ENCODE data around the gene SPATA33. TPM values are rescaled to one million over a fixed set of nuclear protein-coding genes. Genes with fewer than 3 reads are reported as not detected.

The SPATA33 gene
- 12.0 to 12.8 TPM (median 12.2 TPM) in 3 replicates for total RNA-seq (2021)
- percentile 66 among the genes with signal in this experiment for Bru-seq, nascent RNA
- long read RNA-seq, experiment 1, transcript SPATA33-209 (3 exons, 1,490 nt) = major isoform, 7 of 27 reads
- long read RNA-seq, experiment 1, transcript SPATA33-201 (3 exons, 2,190 nt) = minor isoform, 5 of 27 reads
- long read RNA-seq, experiment 1, partial matches to known transcripts = 0 of 27 reads
- long read RNA-seq, experiment 1, other reads (novel, unspliced or antisense) = 10 of 27 reads
- long read RNA-seq, experiment 2, transcript SPATA33-204 (2 exons, 2,368 nt) = major isoform, 6 of 15 reads
- long read RNA-seq, experiment 2, partial matches to known transcripts = 1 of 15 reads
- long read RNA-seq, experiment 2, other reads (novel, unspliced or antisense) = 1 of 15 reads
- long read RNA-seq, experiment 3, transcript SPATA33-209 (3 exons, 1,490 nt) = major isoform, 5 of 25 reads
- long read RNA-seq, experiment 3, partial matches to known transcripts = 0 of 25 reads
- long read RNA-seq, experiment 3, other reads (novel, unspliced or antisense) = 12 of 25 reads

- Mint-ChIP-seq H3K27me3 (ENCODE audit: low read depth) (no peaks in the 10 kb centered on the region), H3K9me3 (peaks cover 12% of the 10 kb centered on the region), H3K4me1 (peaks cover 6% of the 10 kb centered on the region), H3K4me3 (peak within 1 kb of the TSS; percentile 86), H3K27ac (peak within 1 kb of the TSS; percentile 32; the same call in 1 of the 2 replicates), H3K36me3 (peaks cover 37% of the 10 kb centered on the region)
- DNase-seq (ENCODE audit: low spot score) = peak; percentile 89
- POLR2A ChIA-PET = interaction anchor here (1.0 kb wide), 2 partner anchors 42 to 52 kb away, joined by 3 read pairs; no protein-coding TSS in a partner anchor
- ATAC-seq = peak; percentile 91
- CTCF ChIA-PET = interaction anchor here (1.1 to 1.5 kb wide), 5 partner anchors 42 to 100 kb away, joined by 3 to 6 read pairs (median 4); no protein-coding TSS in a partner anchor
- TF ChIP-seq ZNF396 (CRISPR knock-in tag; IDR thresholded peaks at IDR 0.05; ENCODE audit: borderline replicate concordance) = no peak
- TF ChIP-seq ZNF263 (CRISPR knock-in tag; IDR thresholded peaks at IDR 0.05; ENCODE audit: low read depth) = no peak
- TF ChIP-seq, protein P1, sequence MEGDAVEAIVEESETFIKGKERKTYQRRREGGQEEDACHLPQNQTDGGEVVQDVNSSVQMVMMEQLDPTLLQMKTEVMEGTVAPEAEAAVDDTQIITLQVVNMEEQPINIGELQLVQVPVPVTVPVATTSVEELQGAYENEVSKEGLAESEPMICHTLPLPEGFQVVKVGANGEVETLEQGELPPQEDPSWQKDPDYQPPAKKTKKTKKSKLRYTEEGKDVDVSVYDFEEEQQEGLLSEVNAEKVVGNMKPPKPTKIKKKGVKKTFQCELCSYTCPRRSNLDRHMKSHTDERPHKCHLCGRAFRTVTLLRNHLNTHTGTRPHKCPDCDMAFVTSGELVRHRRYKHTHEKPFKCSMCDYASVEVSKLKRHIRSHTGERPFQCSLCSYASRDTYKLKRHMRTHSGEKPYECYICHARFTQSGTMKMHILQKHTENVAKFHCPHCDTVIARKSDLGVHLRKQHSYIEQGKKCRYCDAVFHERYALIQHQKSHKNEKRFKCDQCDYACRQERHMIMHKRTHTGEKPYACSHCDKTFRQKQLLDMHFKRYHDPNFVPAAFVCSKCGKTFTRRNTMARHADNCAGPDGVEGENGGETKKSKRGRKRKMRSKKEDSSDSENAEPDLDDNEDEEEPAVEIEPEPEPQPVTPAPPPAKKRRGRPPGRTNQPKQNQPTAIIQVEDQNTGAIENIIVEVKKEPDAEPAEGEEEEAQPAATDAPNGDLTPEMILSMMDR (IDR thresholded peaks at IDR 0.05) = no peak
- TF ChIP-seq GABPB1 (CRISPR knock-in tag; IDR thresholded peaks at IDR 0.05) = peak; percentile 84
- TF ChIP-seq, protein P2, sequence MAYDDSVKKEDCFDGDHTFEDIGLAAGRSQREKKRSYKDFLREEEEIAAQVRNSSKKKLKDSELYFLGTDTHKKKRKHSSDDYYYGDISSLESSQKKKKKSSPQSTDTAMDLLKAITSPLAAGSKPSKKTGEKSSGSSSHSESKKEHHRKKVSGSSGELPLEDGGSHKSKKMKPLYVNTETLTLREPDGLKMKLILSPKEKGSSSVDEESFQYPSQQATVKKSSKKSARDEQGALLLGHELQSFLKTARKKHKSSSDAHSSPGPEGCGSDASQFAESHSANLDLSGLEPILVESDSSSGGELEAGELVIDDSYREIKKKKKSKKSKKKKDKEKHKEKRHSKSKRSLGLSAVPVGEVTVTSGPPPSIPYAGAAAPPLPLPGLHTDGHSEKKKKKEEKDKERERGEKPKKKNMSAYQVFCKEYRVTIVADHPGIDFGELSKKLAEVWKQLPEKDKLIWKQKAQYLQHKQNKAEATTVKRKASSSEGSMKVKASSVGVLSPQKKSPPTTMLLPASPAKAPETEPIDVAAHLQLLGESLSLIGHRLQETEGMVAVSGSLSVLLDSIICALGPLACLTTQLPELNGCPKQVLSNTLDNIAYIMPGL (CRISPR knock-in tag; IDR thresholded peaks at IDR 0.05) = 0 out of 2 replicates have a peak, but pooled peaks have one; percentile 55
- TF ChIP-seq, protein P3, sequence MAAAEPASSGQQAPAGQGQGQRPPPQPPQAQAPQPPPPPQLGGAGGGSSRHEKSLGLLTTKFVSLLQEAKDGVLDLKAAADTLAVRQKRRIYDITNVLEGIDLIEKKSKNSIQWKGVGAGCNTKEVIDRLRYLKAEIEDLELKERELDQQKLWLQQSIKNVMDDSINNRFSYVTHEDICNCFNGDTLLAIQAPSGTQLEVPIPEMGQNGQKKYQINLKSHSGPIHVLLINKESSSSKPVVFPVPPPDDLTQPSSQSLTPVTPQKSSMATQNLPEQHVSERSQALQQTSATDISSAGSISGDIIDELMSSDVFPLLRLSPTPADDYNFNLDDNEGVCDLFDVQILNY (CRISPR knock-in tag; IDR thresholded peaks at IDR 0.05) = peak; percentile 72
- TF ChIP-seq NFATC4 (CRISPR knock-in tag; IDR thresholded peaks at IDR 0.05) = no peak
- TF ChIP-seq NR3C1 (CRISPR knock-in tag; conservative IDR thresholded peaks at IDR 0.05; ENCODE audit: low read depth) = no peak
- TF ChIP-seq IRF2 (CRISPR knock-in tag; IDR thresholded peaks at IDR 0.05; ENCODE audit: borderline replicate concordance, low read depth) = no peak
- TF ChIP-seq ZNF121 (CRISPR knock-in tag; IDR thresholded peaks at IDR 0.05) = no peak
- no peak for TF ChIP-seq CBFB (CRISPR knock-in tag; IDR thresholded peaks at IDR 0.05; ENCODE audit: low read depth)
- no peak for TF ChIP-seq TEAD4 (CRISPR knock-in tag; IDR thresholded peaks at IDR 0.05)
- TF ChIP-seq NR1H2 (CRISPR knock-in tag; IDR thresholded peaks at IDR 0.05) = no peak
- TF ChIP-seq ZBTB43 (CRISPR knock-in tag; IDR thresholded peaks at IDR 0.05) = no peak
- no peak for TF ChIP-seq PRDM15 (CRISPR knock-in tag; IDR thresholded peaks at IDR 0.05)
- TF ChIP-seq NR2C2 (CRISPR knock-in tag; IDR thresholded peaks at IDR 0.05) = no peak
- TF ChIP-seq CREB1 (CRISPR knock-in tag; IDR thresholded peaks at IDR 0.05) = no peak
- TF ChIP-seq, protein P4, sequence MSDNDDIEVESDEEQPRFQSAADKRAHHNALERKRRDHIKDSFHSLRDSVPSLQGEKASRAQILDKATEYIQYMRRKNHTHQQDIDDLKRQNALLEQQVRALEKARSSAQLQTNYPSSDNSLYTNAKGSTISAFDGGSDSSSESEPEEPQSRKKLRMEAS (CRISPR knock-in tag; IDR thresholded peaks at IDR 0.05) = peak; percentile 75
- no peak for TF ChIP-seq NFYB (CRISPR knock-in tag; conservative IDR thresholded peaks at IDR 0.05; ENCODE audit: low read depth)
- TF ChIP-seq, protein P5, sequence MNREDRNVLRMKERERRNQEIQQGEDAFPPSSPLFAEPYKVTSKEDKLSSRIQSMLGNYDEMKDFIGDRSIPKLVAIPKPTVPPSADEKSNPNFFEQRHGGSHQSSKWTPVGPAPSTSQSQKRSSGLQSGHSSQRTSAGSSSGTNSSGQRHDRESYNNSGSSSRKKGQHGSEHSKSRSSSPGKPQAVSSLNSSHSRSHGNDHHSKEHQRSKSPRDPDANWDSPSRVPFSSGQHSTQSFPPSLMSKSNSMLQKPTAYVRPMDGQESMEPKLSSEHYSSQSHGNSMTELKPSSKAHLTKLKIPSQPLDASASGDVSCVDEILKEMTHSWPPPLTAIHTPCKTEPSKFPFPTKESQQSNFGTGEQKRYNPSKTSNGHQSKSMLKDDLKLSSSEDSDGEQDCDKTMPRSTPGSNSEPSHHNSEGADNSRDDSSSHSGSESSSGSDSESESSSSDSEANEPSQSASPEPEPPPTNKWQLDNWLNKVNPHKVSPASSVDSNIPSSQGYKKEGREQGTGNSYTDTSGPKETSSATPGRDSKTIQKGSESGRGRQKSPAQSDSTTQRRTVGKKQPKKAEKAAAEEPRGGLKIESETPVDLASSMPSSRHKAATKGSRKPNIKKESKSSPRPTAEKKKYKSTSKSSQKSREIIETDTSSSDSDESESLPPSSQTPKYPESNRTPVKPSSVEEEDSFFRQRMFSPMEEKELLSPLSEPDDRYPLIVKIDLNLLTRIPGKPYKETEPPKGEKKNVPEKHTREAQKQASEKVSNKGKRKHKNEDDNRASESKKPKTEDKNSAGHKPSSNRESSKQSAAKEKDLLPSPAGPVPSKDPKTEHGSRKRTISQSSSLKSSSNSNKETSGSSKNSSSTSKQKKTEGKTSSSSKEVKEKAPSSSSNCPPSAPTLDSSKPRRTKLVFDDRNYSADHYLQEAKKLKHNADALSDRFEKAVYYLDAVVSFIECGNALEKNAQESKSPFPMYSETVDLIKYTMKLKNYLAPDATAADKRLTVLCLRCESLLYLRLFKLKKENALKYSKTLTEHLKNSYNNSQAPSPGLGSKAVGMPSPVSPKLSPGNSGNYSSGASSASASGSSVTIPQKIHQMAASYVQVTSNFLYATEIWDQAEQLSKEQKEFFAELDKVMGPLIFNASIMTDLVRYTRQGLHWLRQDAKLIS (CRISPR knock-in tag; IDR thresholded peaks at IDR 0.05; ENCODE audit: borderline replicate concordance) = no peak
- TF ChIP-seq NFE2L1 (CRISPR knock-in tag; IDR thresholded peaks at IDR 0.05) = no peak
- no peak for TF ChIP-seq GRHL2 (CRISPR knock-in tag; IDR thresholded peaks at IDR 0.05; ENCODE audit: insufficient replicate concordance, severe bottlenecking)
These were observed at the start of gene SPATA33, which contains the start of gene CHMP1A for GRCh38 chr16:89657442-89658220. Gene SPATA33 (plus strand): TSS chr16:89657836. CDS start chr16:89657912, 76 bp downstream. Gene CHMP1A (minus strand): TSS chr16:89657708. CDS start chr16:89657588, 120 bp downstream.

Measured in WTC11 (cell line).